Hematopoietic multipotent progenitor cell treated with erythropoietin and hydrocortisone succinate and interleukin-3 and kit ligand, for 17 days (in vitro differentiated cells): ENCODE results near the gene DNASE1.
"Not testable (repeated sequence)": the region's sequence is repeated elsewhere in the genome, so short reads cannot be mapped to it uniquely, and the experiment has no call there.

Experiments used
- DNase-seq: peaks from one replicate; pipeline ENCODE4 v3.0.0-alpha.2; 2015; ENCODE audit warnings: low spot score

DNASE1 gene, protein sequence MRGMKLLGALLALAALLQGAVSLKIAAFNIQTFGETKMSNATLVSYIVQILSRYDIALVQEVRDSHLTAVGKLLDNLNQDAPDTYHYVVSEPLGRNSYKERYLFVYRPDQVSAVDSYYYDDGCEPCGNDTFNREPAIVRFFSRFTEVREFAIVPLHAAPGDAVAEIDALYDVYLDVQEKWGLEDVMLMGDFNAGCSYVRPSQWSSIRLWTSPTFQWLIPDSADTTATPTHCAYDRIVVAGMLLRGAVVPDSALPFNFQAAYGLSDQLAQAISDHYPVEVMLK

GRCh38 chr16:3654249-3654991 lies at the start of gene DNASE1:
DNASE1 (plus strand) TSS chr16:3654691; CDS start chr16:3655374, 683 bp downstream.
- DNase-seq, result peak; percentile 79

GRCh38 chr16:3606441-3606840 lies 48.0 kb upstream of the DNASE1 start:
- DNase-seq, result no peak

DNA sequence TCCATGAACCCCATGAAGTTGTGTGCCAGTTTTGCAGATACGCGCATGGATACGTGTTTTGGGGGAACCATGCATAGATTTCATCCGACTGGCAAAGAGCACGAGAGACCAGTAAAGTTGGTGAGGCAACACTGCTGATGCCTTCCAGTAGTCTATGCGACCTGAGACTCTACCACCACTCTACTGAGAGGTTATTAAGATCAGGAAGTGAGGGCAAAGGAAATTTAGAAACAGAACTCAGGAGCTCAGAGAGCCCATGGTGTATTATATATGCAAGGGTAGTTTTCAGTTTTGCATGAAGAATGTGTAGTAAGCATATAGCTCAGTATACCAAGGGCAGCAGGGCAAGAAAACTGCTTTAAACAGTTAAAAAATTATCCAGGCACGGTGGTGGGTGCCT lies 47.3 kb upstream of the DNASE1 start:
- DNase-seq, result no peak

- DNase-seq, result no peak
Measured at GRCh38 chr16:3607634-3608033, 46.9 kb upstream of the DNASE1 start.

DNA sequence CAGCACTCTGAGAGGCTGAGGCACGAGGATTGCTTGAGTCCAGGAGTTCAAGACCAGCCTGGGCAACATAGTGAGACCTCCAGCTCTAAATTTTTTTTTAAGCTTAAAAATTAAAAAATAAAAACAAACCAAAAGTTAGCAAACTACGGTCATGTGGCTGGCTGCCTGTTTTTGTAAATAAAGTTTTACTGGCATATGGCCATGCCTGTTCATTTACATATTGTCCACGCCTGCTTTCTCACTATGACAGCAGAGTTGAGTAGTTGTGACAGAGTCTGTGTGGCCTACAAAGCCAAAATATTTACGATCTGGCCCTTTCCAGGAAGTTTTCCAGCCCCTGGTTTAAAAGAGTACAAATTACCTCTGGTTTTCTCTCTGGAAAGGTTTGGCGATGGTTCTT lies 46.4 kb upstream of the DNASE1 start:
- DNase-seq, result peak; percentile 57

DNA sequence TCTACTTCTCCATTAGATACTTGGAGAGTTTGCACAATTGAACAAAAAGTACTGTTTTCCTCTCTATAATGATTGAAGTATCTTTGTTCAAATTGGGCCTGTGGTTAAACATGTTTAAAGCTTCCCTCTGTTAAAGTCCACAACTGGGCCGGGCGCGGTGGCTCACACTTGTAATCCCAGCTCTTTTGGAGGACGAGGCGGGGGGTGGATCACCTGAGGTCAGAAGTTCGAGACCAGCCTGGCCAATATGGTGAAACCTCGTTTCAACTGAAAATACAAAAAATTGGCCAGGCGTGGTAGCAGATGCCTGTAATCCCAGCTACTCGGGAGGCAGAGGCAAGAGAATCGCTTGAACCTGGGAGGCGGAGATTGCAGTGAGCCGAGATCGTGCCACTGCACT lies 45.5 kb upstream of the DNASE1 start:
- DNase-seq, result not testable (repeated sequence)

- DNase-seq, result peak; percentile 37
Measured at GRCh38 chr16:3609895-3610697, 44.4 kb upstream of the DNASE1 start.

GRCh38 chr16:3610698-3611145 lies 43.8 kb upstream of the DNASE1 start:
- DNase-seq, result peak; percentile 43

DNA sequence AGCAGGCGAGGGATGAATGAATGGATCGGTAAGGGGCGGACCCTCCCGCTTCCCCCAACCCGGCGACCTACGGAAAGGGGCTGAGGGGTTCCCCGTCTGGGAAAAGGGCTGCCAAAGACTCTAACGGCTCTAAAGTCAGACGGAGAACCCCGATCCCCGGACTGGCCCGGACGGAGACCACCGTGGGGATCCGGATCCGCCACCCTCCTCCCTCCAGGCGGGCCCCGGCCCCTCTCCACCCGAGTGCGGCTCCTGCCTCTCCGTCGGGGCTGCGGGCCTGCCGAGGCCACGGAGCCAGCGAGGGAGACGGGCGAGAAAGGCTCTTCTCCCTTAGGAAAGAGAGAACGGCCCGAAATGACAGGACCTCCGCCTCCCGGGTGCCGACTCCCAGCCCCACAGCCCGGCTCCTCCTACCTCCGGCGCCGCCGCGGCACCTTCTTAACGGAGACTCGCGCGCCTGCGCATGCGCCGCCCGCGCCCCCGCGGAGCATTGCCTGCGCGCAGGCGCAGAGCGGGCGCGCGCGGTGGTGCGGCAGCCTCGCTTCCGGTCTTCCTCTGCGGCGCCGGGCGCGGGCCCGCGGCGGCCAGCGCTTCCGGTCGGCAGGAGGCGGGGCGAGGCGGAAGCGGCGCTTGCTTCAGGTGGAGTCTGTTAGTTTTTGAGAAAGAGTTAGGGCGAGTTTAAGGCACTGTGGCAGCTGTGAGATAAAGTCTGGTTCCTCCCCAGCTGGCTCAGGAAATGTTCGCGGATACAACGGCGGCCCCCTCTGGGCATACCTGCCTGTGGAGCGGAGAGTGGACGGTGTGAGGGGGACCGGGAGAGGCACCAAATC lies 43.1 kb upstream of the DNASE1 start, which contains the start of gene SLX4:
Gene SLX4, minus strand, starts transcription at position 461 of the 830 bp plus-strand sequence. CDS start 2,642 bp downstream, outside the sequence.
- peak; percentile 98 for DNase-seq

DNA sequence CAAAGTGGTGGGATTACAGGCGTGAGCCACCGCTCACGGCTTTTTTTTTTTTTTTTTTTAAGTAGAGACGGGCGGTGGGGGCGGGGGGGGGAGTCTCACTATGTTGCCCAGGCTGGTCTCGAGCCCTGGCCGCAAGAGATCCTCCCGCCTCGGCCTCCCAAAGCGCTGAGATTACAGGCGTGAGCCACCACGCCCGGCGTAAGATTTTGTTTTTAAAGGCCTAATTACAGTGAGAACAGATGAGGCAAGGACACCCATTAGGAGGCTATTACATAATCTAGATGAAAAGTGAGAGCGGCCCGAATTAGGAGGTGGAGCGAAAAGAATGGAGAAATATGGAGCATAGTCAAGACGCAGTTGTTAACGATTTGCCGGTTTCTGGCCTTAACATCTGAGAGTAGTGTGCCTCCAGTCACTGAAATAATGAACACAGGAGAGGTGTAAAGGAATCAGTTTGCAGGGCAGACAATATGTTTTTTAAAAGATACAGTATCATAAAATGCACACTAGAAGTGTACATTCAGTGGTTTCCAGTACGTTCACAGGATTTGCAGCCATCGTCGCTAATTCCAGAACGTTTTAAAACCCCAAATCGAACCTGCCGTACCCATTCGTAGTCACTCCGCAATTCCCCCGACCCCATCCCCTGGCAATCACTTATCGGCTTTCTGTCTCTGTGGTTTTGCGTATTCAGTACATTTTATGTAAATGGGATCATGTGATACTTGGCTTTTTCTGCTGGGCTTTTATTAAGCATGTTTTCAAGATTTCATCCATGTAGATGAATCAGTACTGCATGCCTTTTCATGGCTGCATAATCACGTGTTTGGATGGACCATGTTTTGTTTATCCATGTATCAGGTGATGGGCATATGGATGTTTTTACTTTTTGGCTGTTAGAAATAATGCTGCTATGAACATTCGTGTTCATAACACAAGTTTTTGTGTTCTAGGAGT lies 41.7 kb upstream of the DNASE1 start:
- DNase-seq, result peak; percentile 23

- peak; percentile 30 for DNase-seq
Measured at GRCh38 chr16:3618769-3619141, 35.7 kb upstream of the DNASE1 start.

DNA sequence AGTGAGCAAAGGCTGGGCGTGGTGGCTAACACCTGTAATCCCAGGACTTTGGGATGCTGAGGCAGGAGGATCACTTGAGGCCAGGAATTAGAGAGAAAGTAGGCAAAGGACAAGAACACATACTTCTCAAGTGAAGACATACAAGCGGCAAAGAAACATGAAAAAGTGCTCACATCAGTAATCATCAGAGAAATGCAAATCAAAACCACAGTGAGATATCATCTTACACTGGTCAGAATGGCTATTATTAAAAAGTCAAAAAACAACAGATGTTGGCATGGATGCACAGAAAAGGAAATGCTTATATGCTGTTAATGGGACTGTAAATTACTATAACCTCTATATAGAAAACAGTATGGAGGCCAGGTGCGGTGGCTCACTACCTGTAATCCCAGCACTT lies 30.8 kb upstream of the DNASE1 start:
- DNase-seq, result no peak

DNA sequence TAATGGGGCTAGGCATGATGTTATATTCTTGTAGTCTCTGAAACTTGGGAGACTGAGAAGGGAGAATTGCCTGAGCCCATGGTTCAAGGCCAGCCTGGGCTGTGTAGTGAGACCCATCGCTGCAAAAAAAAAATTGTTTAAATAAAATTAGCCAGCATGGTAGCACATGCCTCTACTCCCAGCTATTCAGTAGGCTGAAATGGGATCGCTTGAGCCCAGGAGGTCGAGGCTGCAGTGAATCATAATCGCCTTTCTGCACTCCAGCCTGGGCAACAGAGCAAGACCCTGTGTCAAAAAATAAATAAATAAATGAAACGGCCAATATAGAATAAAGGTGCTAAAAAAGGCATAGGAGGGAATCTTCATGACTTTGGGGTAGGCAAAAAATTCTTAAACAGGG lies 29.2 kb upstream of the DNASE1 start:
- DNase-seq, result no peak

DNA sequence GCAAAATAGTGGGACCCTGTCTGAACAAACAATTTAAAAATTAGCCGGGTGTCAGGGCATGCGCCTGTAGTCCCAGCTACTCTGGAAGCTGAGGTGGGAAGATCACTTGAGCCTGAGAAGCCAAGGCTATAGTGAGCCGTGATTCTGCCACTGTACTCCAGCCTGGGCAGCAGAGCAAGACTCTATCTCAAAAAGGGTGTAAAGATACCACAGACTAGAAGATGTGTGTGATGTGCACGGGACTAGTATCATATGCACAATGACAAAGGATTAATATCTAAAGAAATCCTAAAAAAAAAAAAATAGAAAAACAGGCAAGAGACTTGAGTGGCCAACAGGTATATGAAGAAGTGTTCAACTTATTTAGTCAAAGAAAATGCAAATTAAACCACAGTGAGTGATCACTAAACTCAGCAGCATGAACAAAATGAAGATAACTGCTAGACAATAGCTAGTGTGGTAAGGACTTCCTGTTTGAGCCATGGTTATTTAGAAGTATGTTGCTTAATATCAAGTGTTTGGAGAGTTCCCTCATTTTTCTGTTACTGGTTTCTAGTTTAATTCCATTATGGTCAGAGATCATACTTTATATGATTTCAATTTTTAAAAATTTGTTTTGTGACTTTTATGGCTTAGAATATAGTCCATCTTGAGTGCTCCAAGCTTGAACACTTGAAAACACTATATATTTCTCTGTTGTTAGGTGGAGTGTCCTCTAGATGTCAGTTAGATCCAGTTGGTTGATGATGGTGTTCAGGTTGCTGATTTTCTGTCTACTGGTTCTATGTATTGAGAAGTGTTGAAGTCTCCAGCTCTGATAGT lies 28.4 kb upstream of the DNASE1 start:
- DNase-seq, result no peak

DNA sequence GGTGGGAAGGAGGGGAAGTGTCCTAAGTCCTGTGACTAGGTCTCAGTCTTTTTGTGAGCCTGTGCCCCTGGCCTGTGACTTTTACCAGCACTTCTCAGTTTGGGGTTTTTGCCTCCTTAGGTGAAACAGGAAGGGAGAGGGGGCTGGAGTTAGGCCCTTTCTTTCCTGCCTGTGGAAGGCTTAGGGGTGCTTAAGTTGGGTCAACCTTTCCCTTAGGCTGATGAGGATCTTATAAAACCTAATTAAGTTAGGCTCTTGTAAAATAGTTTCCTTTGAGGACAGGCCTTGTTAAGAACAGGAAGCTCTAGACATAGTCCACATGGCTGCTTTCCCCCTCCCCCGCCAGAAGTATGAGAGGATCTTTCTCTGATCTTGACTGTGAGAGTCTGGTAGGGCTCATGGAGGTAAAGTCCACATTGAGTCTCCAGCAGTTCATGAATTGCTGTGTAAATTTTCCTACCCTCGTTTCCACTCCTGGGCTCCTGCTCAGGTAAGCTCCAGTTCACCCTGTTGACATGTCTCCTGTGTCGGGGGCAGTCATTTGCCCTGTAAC lies 17.0 kb upstream of the DNASE1 start:
- DNase-seq, result no peak

DNA sequence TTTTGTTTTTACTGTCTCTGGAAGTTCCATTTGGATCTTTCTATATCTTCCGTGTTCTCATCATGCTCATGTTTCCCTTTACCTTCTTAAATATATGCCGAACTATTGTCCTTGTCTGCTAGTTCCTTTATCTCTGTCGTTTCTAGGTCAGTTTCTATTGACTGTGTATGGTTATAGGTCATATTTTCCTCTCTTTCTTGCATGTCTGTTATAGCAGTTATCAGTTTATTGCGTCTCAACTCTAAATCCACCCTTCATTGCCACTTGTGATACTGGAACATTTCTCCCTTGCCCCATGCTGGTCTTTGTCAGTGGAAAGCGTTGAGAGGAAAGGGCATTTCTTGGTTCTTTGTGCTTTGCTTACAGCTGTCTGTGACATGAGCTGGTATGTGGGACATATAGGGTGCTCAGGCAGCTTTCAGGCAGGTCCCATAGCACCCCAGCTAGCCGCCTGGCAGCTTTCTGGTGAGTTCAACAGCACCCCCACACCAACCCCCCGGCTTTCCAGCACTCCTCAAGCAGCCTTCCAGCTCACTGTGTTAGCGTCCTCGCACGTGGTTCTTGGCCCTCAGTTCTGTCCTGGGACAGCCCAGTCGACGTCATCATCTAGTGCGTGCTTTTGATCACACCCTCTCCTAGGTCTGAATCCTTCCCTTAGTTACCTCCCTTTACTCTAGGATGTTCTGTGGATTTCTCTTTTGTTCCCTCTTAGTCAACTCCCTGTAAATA lies 15.4 kb upstream of the DNASE1 start:
- no peak for DNase-seq

DNA sequence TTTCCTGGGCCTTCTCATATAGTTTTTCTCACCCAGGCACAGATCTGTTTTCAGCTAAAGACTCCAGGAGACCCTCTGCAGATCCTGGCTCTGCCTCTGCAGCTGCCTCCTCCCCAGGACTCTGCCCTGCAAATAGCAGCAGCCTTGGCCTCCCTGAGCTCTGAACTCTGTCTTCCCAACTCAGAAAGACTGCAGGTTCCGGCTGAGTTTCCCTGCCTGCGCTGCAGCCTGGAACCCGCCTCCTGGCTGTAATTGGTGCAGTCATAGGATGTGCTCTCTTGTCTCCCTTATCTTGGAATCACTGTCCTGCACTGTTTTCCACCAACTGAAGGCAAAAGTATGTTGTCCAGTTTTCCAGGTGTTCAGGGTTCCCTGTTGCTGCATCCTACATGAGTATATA lies 14.3 kb upstream of the DNASE1 start:
- no peak for DNase-seq

DNA sequence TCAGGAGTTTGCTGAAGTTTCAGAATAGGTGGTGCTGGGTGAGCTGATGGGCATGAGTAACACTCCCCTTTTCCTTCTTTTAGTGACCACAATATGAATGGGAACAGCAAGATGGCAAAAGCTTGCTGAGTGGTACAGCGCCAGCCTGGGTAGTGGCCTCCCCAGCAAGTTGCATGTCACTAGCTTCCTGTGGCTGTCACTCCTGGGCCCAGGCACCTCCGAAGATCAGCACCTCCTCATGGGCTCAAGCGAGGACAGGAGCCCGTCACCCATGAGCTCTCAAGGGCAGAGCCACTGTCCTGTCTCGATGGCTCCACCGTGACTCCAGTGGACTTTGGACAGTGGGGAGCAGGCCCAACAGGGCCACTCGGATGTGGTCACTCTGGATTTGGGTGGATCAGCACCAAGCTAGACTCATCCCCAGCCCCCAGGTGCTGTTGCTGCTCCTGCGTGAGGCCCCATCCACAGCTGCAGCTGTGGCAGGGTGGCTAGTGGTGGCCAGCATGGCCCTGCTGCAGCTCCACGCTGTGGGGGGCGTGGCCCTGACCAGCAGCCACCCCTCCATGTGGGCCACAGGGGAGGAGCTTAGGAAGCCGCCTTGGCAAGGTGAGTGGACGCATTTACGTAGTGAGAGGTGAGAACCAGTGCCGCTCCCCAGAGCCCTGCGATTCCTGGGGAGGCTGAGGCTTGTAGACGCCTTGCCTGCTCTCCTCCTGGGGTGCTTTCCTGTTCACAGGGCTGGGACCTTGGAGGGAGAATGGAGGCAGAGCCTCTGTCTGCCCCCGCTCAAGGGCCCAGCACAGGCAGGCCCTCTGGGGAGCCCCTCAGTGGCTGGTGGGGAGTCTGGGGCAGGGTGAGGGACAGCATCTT lies 13.6 kb upstream of the DNASE1 start:
- no peak for DNase-seq
